Measurements from ENCODE around the gene AGTRAP. TPM values are rescaled to one million over a fixed set of nuclear protein-coding genes. Genes with fewer than 3 reads are reported as not detected.

Gene AGTRAP
- total and polyA plus RNA-seq, 2 experiments from 2014 or later: 58.6 to 94.0 TPM

GRCh38 chr1:11749996-11750395 is 14.1 kb downstream of the AGTRAP start:
- Histone ChIP-seq H3K4me3 (no peak overlapping the region), H3K4me1 (ENCODE audit: low read depth) (peaks cover 31% of the 10 kb centered on the region), H3K9me3 (ENCODE audit: low read depth) (no peaks in the 10 kb centered on the region), H3K27me3 (no peaks in the 10 kb centered on the region), H3K36me3 (peaks cover 3% of the 10 kb centered on the region), H3K27ac (no peak overlapping the region)
- TF ChIP-seq, protein P1, sequence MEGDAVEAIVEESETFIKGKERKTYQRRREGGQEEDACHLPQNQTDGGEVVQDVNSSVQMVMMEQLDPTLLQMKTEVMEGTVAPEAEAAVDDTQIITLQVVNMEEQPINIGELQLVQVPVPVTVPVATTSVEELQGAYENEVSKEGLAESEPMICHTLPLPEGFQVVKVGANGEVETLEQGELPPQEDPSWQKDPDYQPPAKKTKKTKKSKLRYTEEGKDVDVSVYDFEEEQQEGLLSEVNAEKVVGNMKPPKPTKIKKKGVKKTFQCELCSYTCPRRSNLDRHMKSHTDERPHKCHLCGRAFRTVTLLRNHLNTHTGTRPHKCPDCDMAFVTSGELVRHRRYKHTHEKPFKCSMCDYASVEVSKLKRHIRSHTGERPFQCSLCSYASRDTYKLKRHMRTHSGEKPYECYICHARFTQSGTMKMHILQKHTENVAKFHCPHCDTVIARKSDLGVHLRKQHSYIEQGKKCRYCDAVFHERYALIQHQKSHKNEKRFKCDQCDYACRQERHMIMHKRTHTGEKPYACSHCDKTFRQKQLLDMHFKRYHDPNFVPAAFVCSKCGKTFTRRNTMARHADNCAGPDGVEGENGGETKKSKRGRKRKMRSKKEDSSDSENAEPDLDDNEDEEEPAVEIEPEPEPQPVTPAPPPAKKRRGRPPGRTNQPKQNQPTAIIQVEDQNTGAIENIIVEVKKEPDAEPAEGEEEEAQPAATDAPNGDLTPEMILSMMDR (IDR thresholded peaks at IDR 0.05; ENCODE audit: low read depth, low read length): no peak
- no peak for DNase-seq (ENCODE audit: low read depth in 1 of 2, low spot score in 1 of 2)

DNA sequence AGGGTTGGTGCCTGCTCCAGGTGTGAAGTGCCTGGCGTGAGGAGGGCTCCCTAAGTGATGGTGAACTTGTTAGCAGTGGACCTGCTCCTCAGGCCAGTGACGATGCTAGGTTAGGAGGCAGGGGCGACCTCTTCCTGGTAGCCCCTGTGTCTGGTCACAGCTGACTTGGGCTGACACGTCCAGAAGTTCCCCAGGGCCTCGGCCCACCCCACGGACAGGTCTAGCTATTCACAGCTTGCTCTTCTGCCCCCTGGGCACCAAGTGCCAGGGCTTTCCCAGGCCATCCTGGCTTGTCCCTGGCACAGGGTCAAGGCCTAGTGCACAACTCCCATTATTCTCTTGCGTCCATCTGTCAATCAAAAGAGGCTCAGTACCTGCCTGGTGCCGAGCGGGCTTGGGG is 15.2 kb downstream of the AGTRAP start:
- Histone ChIP-seq H3K9me3 (ENCODE audit: low read depth) (no peaks in the 10 kb centered on the region), H3K27me3 (no peaks in the 10 kb centered on the region), H3K4me1 (ENCODE audit: low read depth) (peaks cover 31% of the 10 kb centered on the region), H3K27ac (no peak overlapping the region), H3K4me3 (no peak overlapping the region), H3K36me3 (peaks cover 3% of the 10 kb centered on the region)
- no peak for DNase-seq (ENCODE audit: low read depth in 1 of 2, low spot score in 1 of 2)
- TF ChIP-seq, protein P1 (IDR thresholded peaks at IDR 0.05; ENCODE audit: low read depth, low read length): no peak

GRCh38 chr1:11752359-11753088 is 16.6 kb downstream of the AGTRAP start:
- peaks cover 3% of the 10 kb centered on the region for H3K36me3 ChIP-seq
- peaks cover 21% of the 10 kb centered on the region for H3K4me1 ChIP-seq (ENCODE audit: low read depth)
- H3K27me3 ChIP-seq: no peaks in the 10 kb centered on the region
- no peak overlapping the region for H3K4me3 ChIP-seq
- no peaks in the 10 kb centered on the region for H3K9me3 ChIP-seq (ENCODE audit: low read depth)
- TF ChIP-seq, protein P1 (IDR thresholded peaks at IDR 0.05; ENCODE audit: low read depth, low read length): no peak
- peak in 1 of 2 donors; percentile 42 for DNase-seq (ENCODE audit: low read depth in 1 of 2, low spot score in 1 of 2)
- H3K27ac ChIP-seq: peak overlapping the region; percentile 58

DNA sequence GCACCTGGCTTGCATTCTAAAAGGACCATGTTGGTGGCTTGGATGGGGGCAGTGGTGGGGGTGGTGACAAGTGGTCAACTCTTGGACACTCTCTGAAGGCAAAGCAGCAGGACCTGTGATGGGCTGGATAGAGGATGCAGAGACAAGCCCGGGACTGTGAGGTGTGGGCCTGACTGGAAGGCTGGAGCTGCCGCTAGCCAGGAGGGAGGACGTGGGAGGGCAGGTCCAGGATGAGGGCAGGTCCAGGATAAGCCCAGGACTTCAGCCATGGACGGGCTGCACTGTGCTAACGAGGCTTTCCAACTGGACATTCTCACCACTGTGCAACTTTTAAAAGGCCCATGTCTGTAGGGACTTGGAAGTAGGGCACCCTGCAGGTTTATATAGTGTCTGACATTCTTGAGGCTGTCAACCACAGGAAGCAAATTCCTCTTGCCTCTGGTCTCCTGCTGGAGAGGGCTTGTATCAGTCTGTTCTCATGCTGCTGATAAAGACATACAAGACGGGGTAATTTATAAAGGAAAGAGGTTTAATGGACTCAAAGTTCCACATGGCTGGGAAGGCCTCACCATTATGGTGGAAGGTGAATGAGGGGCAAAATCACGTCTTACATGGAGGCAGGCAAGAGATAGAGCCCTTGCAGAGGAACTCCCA is 17.7 kb downstream of the AGTRAP start:
- H3K27me3 ChIP-seq: no peaks in the 10 kb centered on the region
- TF ChIP-seq, protein P1 (IDR thresholded peaks at IDR 0.05; ENCODE audit: low read depth, low read length): no peak
- peaks cover 21% of the 10 kb centered on the region for H3K4me1 ChIP-seq (ENCODE audit: low read depth)
- peak; percentile 31 to 60 for DNase-seq (ENCODE audit: low read depth in 1 of 2, low spot score in 1 of 2)
- H3K9me3 ChIP-seq (ENCODE audit: low read depth): no peaks in the 10 kb centered on the region
- H3K27ac ChIP-seq: peak overlapping the region; percentile 78
- no peak overlapping the region for H3K4me3 ChIP-seq
- H3K36me3 ChIP-seq: peaks cover 3% of the 10 kb centered on the region

DNA sequence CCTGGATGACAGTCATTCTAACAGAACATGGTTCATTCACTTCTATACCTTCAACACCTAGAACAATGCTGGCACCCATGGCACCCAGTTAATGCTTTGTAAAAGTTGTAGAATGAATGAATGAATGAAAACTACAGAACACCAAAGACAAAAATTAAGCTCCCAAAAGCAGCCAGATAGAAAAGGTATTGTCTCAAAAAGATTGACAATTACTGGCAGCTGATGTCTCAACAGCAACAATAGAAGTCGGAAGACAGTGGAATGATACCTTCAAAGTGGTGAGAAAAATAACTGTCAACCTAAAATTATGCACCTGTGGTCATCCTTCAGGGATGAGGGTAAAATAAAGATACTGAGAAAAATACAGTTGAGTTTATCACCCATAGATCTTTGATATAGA is 21.1 kb downstream of the AGTRAP start:
- TF ChIP-seq, protein P1 (IDR thresholded peaks at IDR 0.05; ENCODE audit: low read depth, low read length): no peak
- Histone ChIP-seq H3K4me1 (ENCODE audit: low read depth) (peaks cover 21% of the 10 kb centered on the region), H3K27me3 (peaks cover 16% of the 10 kb centered on the region)

More for the DNA sequence above, 21.1 kb downstream of the AGTRAP start:
- Histone ChIP-seq H3K27ac (no peak overlapping the region), H3K4me3 (no peak overlapping the region), H3K36me3 (no peaks in the 10 kb centered on the region), H3K9me3 (ENCODE audit: low read depth) (no peaks in the 10 kb centered on the region)
- DNase-seq (ENCODE audit: low read depth in 1 of 2, low spot score in 1 of 2): no peak
